Daoy (cell line): ENCODE results near the gene ECM2. TPM values are rescaled to one million over a fixed set of nuclear protein-coding genes. Genes with fewer than 3 reads are reported as not detected.
"Not testable (repeated sequence)": the region's sequence is repeated elsewhere in the genome, so short reads cannot be mapped to it uniquely, and the experiment has no call there.

Experiments used
- DNase-seq: peaks from one replicate; pipeline ENCODE4 v3.0.0-alpha.2; 2015; ENCODE audit warnings: low read depth
- total RNA-seq: library from RNA; depleted of rRNA; stranded (reverse); fragments of >200 nt; shearing (Covaris generic); gene quantifications from 2 replicates; pipeline ENCODE4 v1.2.3, GENCODE V29; 2014; rRNA removed

ECM2 gene
- total RNA-seq = 0.15 and 0.17 TPM in 2 replicates

DNA sequence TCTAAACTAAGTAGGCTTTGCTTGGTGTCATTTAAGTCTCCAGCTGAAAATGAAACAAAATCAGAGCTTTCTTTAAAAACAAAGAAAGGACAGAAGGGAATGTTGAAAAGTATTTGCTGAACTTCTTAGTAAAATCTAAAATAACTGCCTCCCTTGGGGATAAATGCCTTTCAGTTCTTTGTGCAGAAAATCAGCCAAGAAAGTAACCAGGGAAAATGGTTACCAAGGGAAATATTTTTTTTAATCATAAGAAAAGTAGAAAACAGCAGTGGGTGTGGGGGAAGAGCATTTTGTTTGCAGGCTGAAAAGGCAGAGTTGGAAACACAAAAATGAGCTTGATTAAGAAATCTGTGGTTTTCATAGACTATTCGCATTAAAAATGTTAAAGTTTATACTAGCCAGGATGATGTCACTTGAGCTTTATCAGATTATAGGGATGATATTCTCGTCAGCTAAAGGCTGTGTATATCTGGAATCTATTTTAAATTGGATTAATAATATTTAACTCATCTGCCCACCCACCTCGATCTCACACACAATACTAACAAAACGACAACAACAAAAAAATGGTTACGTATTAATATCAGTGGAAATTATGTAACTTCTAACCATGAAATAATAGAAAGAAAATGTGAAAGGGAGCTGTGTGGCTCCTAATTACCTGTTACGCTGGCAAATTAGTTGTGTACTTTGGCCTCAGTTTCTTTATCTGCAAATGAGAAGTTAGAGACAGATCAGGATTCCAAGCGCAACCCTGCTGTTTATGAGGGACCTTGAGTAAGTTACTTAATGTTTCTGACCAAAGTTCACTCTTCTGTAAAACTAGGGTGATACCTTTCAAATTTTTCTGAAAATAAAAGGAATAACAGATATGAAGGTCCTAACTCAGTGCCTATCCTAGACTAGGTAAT lies at the start of gene ECM2:
TSS of gene ECM2 (minus strand) at position 51 of the 911 bp plus-strand sequence. CDS start 13,124 bp downstream, outside the sequence.
- DNase-seq = no peak

DNA sequence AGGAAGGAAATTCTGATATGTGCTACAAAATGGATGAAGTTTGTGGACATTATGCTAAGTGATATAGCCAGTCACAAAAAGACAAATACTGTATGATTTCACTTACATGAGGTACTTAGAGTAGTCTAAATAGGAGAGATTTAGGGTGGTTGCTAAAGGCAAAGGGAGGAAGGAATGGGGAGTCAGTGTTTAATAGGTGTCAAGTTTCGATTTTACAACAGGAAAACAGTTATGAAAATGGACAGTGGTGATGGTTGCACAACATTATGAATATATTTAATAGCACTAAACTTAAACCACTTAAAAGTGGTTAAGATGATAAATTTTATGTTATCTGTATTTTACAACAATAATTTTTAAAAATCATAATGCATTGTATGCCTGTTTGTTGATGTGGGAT lies 40.4 kb upstream of the ECM2 start:
- DNase-seq = no peak

DNA sequence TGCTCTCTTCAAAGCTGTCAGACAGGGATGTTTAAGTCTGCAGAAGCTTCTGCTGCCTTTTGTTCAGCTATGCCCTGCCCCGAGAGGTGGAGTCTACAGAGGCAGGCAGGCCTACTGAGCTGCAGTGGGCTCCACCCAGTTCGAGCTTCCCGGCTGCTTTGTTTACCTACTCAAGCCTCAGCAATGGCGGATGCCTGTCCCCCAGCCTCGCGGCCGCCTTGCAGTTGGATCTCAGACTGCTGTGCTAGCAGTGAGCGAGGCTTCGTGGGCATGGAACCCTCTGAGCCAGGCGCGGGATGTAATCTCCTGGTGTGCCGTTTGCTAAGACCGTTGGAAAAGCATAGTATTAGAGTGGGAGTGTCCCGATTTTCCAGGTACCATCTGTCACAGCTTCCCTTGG lies 37.8 kb upstream of the ECM2 start:
- not testable (repeated sequence) for DNase-seq

DNA sequence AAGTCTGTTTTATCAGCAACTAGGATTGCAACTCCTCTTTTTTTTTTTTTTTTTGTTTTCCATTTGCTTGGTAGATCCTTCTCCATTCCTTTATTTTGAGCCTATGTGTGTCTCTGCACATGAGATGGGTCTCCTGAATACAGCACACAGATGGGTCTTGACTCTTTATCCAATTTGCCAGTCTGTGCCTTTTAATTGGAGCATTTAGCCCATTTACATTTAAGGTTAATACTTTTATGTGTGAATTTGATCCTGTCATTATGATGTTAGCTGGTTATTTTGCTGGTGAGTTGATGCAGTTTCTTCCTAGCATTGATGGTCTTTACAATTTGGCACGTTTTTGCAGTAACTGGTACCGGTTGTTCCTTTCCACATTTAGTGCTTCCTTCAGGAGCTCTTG lies 36.1 kb upstream of the ECM2 start:
- not testable (repeated sequence) for DNase-seq

DNA sequence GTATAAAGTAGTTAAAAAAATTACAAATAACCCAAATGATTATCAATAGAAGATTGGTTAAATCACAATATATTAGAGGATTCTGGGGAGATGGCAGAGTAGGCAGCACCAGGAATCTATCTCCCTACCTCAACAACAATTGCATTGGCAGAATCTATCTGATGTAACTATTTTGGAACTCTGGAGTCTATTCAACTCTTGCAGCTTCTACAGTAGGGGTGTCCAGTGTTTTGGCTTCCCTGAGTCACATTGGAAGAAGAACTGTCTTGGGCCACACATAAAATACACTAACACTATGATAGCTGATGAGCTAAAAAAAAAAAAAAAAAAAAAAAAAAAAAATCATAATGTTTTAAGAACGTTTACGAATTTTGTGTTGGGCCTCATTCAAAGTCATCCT lies 29.2 kb upstream of the ECM2 start:
- no peak for DNase-seq

DNA sequence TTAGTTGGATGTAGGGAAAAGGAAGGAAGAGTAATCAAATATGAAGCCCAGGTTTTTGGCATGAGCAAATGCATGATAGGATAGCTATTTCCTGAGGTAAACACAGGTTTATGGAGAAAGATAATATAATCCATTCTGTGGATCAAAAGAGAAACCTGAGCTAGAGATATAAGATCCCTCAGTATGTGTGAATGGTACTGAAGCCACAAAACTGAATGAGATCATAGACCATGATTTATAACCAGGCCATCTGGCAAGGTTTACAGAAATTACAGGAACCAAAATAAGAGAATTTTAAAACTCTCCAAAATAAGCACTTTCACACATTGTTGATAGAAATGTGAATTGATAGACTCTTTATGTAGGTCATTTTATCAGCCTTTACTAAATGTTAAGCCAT lies 28.7 kb upstream of the ECM2 start:
- peak; percentile 55 for DNase-seq

DNA sequence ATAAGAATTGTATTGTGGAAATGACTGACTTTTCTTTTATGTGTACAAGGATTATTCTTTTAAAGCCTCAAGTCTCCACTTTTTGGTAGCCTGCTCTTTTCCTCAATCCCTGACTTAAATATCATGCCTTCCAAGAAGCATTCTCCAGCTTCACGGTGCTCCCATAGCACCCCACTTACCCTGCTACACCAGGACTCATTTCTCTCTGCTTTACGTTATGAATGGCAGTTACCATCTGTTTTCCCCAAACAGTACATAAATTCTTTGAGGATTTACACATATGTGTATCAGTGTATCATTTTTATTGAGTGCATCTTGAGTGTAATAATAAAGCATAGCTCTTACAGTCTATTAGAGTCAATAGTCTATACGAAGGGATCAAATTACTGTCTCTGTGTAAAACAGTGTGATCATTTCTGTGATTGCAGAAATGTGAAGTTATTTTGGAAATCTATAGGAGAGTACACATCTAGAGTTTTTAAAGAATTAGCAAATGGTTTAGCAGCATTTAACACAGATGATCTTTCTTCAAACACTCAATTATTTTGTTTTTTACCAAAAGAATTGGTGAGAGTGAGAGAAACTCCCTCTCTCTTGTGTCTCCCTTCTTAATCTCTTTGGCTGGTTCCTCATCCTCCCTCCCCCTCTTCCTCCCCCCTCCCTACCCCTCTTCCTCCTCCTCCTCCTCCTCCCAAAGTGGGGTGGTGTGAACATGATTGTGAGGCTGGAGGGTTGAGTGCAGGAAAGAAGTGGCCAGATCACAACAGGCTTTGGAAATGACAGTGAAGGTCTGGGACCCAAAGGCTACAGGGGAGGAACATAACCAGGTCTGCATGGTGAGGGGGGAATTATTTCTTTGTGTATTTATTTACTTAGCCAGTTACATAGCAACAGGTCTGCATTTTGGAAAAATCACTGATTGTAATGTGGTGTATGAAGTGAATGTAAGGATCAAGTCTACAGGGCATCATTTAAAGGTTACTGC lies 27.6 kb upstream of the ECM2 start:
- no peak for DNase-seq

DNA sequence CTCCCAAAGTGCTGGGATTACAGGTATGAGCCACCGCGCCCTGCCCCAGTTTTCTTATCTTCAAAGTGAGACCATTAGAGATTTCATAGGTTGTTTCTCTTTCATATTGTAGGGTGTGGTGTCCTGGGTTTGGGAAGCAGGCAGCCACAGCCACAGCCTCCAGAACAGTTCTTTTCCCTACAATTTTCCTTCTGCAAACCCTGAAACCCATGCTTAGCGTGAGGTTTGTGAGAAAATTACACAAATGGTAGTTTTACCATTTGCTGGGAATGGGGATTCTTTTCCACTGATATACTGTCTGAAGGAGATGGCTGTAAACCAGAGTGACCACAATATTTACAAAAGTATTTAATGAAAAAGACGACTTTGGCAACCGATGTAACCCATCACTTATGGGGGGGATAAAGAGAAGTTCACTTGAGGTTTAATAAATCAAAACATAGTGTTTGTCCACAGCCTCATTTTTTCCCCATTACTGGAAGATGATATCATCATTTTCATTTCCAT lies 26.7 kb upstream of the ECM2 start:
- peak; percentile 49 for DNase-seq

DNA sequence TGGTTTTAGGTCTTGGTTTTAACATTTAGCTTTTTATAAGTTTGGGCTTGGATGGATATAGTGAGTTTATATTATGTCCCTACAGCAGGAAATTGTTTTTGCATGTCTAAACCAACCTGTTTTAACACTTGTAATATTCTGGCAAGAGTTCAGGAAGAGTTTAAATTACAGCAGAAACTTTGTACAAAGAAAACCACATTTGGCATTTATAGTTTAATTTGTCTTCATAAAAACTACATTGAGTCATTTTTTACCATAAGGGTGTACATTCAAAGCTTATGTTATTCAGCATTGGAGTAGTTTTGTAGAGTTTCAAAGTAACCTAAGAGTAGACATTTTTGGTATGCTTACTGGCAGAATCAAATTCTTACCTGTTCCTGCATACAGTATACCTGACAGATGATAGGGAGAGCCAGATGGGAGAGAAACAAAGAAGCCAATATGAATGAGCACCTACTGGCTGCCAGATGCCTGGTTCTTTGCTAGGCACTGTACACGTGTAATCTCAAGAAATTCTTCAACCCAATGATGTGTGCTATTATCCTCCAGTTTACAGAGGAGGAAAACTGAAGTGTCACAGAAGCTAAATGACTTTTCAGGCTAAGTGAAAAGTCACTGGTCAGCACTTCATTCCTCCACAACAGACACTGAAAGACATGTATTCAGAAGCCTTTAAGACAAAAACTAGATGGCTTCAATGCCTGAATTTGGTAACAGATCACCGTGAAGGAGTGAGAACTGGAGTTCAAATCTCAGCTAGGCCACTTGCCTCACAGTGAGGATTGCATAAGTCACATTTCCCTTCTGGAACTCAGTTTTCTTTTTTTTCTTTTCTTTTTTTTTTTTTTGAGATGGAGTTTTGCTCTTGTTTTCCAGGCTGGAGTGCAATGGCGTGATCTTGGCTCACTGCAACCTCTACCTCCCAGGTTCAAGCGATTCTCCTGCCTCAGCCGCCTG lies 25.9 kb upstream of the ECM2 start:
- DNase-seq = no peak

DNA sequence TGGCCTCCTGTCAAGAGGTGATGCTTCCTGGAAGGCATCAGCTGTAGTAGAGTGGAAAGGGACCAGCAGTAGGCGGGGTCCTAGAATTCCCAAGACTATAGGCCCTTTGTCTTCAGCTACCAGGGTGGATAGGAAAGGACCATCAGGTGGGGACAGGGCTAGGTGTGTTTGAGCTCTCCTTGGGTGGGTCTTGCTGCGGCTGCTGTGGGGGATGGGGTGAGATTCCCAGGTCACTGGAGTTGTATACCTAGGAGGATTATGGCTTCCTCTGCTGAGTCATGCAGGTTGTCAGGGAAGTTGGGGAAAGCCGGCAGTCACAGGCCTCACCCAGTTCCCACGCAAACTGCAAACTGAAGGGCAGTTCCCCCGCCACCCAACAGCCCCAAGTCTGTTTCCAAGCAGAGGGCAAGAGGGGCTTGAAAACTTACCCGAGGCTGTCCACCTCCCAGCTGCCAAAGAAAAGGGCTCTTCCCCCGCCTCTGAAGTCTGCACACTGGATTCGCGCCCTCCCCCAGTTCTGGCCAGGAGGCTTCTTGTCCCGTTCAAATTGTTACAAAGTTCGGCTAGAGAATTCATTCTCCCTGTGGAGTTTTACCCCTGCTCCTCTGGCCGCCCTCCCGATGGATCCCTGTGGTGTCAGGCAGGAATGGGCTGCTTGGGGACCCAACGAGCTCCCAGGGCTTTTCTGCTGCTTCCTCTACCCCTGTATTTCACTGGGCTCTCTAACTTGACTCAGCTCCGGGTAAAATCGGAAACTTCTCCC lies 23.0 kb upstream of the ECM2 start:
- DNase-seq = no peak

DNA sequence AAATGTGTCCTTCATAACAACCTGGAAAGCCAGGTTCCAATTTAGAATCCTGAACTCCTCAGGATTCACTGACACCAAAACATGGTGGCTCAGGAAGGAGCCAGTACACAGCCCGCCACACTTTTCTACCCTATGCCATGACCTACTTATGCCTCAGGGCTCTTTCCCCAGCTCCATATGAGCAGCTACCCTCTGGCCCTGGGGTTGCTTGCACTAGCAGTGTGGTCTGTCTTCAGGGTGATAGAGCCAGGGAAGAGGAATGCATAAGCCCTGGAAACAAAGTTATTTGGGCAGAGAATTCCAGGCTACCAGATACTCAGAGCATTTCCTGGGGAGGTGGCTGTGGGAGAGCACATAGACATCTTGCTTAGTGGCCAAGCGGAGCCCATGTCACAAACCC lies 15.0 kb upstream of the ECM2 start:
- no peak for DNase-seq

DNA sequence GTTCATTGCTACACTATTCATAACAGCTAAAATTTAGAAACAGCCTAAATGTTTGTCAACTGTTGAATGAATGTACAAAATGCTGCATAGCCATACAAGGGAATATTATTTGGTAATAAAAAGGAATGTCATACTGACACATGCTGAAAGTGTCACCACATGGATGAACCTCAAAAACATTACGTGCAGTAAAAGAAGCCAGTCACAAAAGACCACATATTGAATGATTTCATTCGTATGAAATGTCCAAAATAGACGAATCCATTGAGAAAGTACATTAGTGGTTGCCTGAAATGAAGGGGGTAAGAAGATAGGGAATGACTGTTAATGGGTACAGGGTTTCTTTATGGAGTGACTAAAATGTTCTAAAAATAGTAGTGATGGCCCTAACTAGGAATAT lies 11.6 kb upstream of the ECM2 start:
- no peak for DNase-seq

DNA sequence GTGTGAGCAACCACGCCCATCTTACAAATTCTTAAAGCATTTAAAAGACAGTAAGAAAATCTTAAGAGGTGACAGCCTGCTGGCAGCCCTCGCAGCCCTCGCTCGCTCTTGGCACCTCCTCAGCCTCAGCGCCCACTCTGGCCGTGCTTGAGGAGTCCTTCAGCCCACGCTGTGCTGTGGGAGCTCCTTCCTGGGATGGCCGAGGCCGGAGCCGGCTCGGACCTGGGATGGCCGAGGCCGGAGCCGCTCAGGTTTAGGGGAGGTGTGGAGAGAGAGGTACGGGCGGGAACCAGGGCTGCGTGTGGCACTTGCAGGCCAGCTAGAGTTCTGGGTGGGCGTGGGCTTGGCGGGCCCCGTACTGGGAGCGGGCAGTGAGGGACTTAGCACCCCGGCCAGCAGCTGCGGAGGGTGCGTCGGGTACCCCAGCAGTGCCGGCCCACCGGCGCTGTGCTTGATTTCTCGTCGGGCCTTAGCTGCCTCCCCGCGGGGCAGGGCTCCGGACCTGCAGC lies 9.3 kb upstream of the ECM2 start:
- no peak for DNase-seq

DNA sequence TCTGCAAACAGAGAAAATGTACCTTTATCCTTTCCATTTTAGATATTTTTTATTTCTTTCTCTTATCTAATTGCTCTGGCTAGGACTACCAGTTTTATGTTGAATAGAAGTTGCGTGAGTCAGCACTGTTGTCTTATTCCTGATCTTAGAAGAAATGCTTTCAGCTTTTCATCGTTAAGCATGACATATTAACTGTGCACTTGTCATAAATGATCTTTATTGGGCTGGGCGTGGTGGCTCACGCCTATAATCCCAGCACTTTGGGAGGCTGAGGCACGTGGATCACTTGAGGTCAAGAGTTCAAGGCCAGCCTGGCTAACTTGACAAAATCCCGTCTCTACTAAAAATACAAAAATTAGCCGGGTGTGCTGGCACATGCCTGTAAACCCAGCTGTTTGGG lies 8.2 kb upstream of the ECM2 start:
- no peak for DNase-seq

DNA sequence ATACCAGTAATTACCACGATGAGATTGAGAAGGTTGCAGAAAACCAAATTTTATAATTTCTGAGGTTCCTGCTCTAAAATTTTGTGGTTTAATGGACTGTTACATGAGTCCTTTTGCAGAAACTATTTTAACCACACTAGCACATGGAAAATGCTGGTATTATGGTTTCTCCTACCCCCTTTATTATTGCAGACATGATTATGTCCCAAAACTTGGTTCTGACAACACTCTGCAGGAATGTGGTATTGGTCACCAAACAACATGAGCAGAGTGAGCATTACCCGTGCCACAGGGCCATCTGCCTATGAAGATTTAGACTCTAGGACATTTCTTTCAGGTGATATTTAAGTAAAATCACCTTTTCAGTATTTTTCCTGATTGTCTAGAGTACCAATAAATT lies 2.8 kb upstream of the ECM2 start:
- peak; percentile 56 for DNase-seq

DNA sequence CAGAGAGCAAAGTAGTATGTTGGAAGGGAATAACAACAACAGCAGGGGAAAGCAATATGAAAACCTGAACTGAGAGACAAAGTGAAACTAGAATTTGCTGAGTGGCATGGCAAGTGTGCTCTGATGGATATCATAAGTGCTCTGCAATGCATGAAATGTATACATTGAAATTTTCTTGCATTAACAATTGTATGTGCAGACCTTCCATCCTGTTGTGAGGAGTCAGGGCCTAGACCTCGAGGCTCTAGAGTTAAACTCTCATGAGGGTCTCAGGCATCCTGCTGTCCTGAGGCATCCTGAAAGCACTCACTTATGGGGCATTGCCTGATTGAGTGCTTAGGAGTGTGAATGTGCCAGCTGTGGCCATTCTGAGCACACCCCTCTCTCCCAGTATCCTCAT lies 1.1 kb downstream of the ECM2 start:
- DNase-seq = no peak

DNA sequence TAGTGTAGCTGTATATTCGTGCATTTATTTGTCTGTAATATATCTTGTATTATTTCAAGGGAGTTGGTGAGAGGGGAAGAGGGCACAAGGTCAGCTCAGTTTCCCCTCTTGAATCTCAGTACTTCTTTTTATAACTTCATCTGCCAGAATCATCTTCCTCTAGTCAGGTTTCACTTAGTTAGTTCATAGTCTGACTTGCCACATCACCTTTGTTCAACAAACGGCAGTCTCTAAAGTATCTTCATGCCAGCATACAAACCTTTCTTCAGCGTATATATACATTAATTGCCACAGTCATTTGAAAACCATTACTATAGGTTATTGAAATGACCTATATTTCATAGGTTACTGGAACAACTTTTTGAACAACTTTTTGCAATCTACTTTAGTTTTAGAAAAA lies 1.6 kb downstream of the ECM2 start:
- DNase-seq = no peak

DNA sequence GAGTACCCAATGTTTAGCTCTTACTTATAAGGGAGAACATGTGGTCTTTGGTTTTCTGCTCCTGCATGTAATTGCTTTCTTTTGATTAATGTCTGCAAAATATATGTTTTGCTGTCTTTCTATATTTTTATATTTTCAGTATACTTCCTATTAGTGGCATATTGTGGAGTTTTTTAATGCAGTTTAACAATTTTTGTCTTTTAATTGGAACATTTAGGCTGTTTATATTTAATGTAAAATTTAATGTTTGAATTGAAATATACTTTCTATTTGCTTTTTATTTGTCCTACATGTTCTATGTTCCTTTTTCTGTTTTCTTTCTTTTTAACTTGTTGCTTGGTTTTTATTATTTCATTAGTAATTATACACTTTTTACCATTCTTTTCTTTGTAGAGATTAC lies 4.9 kb downstream of the ECM2 start:
- no peak for DNase-seq

DNA sequence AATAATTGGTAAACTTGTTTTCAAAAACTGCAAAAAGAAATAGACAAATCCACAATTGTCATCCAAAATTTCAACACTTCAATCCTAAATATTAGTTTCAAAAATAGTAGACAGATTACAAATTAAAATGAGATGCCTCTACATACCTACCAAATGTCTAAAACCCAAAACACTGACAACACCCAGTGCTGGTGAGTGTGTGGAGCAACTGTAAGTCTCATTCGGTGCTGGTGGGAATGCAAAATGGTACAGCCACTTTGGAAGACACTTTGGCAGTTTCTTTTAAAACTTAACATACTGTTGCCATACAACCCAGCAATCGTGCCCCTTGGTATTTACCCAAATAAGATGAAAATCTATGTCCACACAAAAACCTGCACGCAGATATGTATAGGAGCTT lies 6.7 kb downstream of the ECM2 start:
- DNase-seq = no peak

DNA sequence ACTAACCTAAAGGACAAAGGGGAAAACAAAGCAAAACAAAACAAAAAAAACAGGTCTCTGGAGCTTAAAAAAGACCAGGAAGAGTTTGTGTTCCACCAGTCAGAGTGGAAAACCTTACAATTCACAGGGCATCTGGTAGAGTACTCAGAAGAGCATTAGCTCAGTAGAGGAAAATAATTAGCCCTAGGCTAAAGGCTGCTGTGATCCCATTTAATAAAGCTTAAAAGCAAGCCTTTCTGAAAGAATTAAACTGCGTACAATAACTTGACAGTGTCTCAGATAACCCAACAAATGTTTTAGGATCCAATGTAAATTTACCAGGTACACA lies 7.3 kb downstream of the ECM2 start:
- no peak for DNase-seq
